Endothelial cell (in vitro differentiated cells): ENCODE results near the gene PROB1. TPM values are rescaled to one million over a fixed set of nuclear protein-coding genes. Genes with fewer than 3 reads are reported as not detected.

Experiments
- DNase-seq: peaks from one replicate; pipeline ENCODE4 v3.0.0; 2021; ENCODE audit warnings: low spot score
- H3K27ac Mint-ChIP-seq: one replicate; pipeline ENCODE4 v1.8.0; 2021; ENCODE audit warnings: mixed read lengths, inconsistent platforms; ENCODE audit not compliant: unreplicated experiment
- H3K27me3 Mint-ChIP-seq: one replicate; pipeline ENCODE4 v1.8.0; 2021; ENCODE audit warnings: mild to moderate bottlenecking, moderate library complexity, mixed read lengths, inconsistent platforms; ENCODE audit not compliant: unreplicated experiment
- H3K36me3 Mint-ChIP-seq: one replicate; pipeline ENCODE4 v1.8.0; 2021; ENCODE audit warnings: mild to moderate bottlenecking, low read depth, mixed read lengths, inconsistent platforms; ENCODE audit not compliant: unreplicated experiment
- H3K4me1 Mint-ChIP-seq: one replicate; pipeline ENCODE4 v1.8.0; 2021; ENCODE audit warnings: mild to moderate bottlenecking, mixed read lengths, inconsistent platforms; ENCODE audit not compliant: unreplicated experiment
- H3K4me3 Mint-ChIP-seq: one replicate; pipeline ENCODE4 v1.8.0; 2021; ENCODE audit warnings: mild to moderate bottlenecking, mixed read lengths, inconsistent platforms; ENCODE audit not compliant: unreplicated experiment
- H3K9me3 Mint-ChIP-seq: one replicate; pipeline ENCODE4 v1.8.0; 2021; ENCODE audit warnings: mixed read lengths, inconsistent platforms; ENCODE audit not compliant: unreplicated experiment
- total RNA-seq: library from RNA; stranded (reverse); fragmentation: NEBNext Ultra II Directional; extraction: Animal tissue kit (Norgen Biotek cat#: 25700); gene quantifications from one replicate; pipeline ENCODE4 v1.2.1, GENCODE V29; 2021; ENCODE audit not compliant: unreplicated experiment
- TF ChIP-seq, protein P1 (sequence below): fragments of 200-600 bp; sonication (generic); IDR thresholded peaks from one replicate; pipeline ENCODE4 v1.5.0; 2021; ENCODE audit warnings: antibody characterized with exemption; ENCODE audit not compliant: unreplicated experiment

The PROB1 gene
- total RNA-seq, 1 donor from 2014 or later, result 7.3 TPM

DNA sequence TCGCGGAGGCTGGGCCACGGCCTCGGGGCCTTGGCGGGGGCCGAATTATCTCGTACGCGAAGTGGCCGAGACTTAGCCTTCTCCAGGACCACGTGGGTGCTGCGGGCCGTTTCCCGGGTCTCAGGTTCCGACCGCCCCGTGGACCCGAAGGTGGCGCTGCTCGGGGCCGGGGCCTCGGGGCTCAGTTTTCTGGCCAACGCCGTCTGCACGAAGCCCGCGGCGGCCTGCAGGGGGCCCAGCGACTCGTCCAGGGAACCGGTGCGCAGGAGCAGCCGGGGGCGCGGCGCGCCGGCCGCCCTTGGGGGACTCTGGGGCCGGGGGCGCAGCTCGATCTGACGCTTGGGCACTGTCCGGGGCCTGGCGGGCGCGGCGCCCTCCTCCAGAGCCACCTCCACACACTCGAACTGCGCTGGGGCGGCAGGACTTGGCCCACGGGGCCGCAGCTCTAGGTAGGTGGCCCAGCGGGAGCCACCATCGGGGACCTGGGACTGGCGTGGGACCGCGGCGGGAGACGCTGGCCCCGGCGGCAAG is 716 bp downstream of the PROB1 start:
- Mint-ChIP-seq H3K27me3 (peaks cover 16% of the 10 kb centered on the region), H3K36me3 (peaks cover 5% of the 10 kb centered on the region), H3K4me3 (no peak overlapping the region), H3K9me3 (no peaks in the 10 kb centered on the region), H3K4me1 (peaks cover 35% of the 10 kb centered on the region), H3K27ac (no peak overlapping the region)
- DNase-seq, result peak; percentile 77
- TF ChIP-seq, protein P1, sequence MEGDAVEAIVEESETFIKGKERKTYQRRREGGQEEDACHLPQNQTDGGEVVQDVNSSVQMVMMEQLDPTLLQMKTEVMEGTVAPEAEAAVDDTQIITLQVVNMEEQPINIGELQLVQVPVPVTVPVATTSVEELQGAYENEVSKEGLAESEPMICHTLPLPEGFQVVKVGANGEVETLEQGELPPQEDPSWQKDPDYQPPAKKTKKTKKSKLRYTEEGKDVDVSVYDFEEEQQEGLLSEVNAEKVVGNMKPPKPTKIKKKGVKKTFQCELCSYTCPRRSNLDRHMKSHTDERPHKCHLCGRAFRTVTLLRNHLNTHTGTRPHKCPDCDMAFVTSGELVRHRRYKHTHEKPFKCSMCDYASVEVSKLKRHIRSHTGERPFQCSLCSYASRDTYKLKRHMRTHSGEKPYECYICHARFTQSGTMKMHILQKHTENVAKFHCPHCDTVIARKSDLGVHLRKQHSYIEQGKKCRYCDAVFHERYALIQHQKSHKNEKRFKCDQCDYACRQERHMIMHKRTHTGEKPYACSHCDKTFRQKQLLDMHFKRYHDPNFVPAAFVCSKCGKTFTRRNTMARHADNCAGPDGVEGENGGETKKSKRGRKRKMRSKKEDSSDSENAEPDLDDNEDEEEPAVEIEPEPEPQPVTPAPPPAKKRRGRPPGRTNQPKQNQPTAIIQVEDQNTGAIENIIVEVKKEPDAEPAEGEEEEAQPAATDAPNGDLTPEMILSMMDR, result peak; percentile 65

DNA sequence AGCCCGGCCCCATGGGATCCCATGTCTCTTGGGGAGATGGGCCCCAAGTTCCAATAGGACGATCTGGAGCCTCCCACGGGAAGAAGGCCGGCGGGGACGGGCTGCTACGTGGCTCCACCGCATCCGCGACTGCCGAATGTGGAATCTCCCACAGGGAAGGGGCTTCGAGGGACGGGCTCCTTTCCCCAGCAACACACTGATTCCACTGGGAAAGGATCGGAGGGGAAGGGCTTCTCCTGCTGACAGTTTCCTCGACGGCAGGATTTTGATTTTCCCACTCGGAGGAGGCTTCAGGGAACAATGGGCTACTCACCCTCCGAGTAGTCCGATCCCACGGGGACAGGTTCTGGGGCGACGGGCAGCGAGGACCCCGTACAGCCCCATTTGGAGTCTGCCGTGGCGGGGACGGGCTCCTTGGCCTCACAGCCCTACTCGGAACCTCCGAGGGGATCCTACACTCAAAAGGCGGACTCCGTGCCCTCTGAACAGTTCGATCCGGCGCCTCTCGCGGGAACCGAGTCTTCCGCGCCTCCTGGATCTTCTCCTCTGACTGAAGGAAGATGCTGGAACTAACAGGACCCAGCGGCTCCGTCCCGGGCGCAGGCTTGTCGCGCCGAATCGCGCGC is 1.3 kb downstream of the PROB1 start:
- peaks cover 3% of the 10 kb centered on the region for H3K36me3 Mint-ChIP-seq
- TF ChIP-seq, protein P1, result no peak
- H3K4me1 Mint-ChIP-seq, result peaks cover 35% of the 10 kb centered on the region
- H3K27me3 Mint-ChIP-seq, result peaks cover 16% of the 10 kb centered on the region
- DNase-seq, result no peak
- no peak overlapping the region for H3K27ac Mint-ChIP-seq
- H3K9me3 Mint-ChIP-seq, result no peaks in the 10 kb centered on the region
- H3K4me3 Mint-ChIP-seq, result peak overlapping the region; percentile 74

DNA sequence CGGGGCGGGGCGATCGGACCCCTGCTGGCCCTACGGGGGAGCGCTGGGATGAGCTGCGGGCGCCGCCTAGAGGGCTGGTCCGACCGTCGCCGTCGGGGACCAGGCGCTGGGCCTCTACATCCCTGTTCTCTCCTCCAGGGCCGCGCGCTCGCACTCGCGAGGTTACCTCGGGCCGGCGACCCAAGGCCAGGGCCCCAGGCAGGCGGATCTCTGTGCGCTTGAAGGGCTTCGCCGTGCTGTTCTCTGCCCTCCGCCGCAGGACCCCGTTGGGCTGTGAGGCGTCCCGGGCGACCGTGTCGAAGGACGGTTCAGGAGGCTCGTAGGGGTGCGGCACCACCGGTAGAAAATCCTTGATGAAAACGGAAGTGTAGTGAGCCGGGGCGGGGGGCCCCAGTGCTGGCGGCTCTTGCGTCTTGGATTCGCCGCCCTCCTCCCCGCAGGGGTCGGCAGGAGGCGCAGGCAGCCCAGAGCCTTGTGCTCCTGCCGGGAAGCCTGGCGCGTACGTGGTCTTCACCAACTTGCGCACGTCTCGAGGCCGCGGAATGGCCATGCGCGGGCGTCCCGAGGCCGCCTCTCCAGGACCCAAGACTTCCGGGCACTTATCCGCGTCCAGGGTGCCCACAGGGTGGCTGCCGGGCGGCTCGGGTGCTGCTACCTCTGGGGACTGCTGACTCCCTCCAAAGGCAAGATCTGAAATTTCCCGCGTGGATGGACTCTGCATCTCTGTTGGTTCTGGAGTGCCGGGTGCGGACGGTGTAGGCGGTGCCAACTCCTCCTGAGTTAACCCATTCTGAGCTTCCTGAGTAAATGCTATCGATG is 2.0 kb downstream of the PROB1 start:
- Mint-ChIP-seq H3K27me3 (peaks cover 16% of the 10 kb centered on the region), H3K36me3 (peaks cover 3% of the 10 kb centered on the region), H3K27ac (no peak overlapping the region), H3K9me3 (no peaks in the 10 kb centered on the region), H3K4me1 (peaks cover 41% of the 10 kb centered on the region), H3K4me3 (peak overlapping the region; percentile 74)
- TF ChIP-seq, protein P1, result peak; percentile 29
- DNase-seq, result peak; percentile 85

DNA sequence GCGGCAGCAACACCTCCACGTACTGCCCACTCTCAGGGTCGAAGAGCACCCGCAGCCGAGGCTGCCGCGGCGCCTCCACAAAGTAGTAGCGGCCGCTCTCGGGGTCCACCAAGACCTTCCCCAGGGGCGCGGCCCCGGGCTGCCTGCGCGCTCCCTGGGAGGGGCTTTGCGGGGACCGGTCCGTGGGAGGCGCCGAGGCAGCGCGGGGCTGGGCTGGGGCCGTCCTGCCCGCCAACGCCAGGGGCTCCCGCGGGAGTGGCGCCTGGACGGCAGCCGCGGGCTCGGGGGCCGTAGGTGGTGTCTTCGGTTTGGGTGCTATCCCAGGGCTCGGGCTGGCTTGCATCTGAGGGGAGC is 2.6 kb downstream of the PROB1 start:
- no peak overlapping the region for H3K27ac Mint-ChIP-seq
- H3K4me1 Mint-ChIP-seq, result peaks cover 40% of the 10 kb centered on the region
- DNase-seq, result no peak
- peaks cover 16% of the 10 kb centered on the region for H3K27me3 Mint-ChIP-seq
- TF ChIP-seq, protein P1, result peak; percentile 75
- H3K4me3 Mint-ChIP-seq, result no peak overlapping the region
- H3K36me3 Mint-ChIP-seq, result peaks cover 3% of the 10 kb centered on the region
- no peaks in the 10 kb centered on the region for H3K9me3 Mint-ChIP-seq
